ENCODE results near the gene WNT11.
A peak's percentile ranks its signal among the peaks of the same experiment; 100 is the strongest.

WNT11 gene

DNA sequence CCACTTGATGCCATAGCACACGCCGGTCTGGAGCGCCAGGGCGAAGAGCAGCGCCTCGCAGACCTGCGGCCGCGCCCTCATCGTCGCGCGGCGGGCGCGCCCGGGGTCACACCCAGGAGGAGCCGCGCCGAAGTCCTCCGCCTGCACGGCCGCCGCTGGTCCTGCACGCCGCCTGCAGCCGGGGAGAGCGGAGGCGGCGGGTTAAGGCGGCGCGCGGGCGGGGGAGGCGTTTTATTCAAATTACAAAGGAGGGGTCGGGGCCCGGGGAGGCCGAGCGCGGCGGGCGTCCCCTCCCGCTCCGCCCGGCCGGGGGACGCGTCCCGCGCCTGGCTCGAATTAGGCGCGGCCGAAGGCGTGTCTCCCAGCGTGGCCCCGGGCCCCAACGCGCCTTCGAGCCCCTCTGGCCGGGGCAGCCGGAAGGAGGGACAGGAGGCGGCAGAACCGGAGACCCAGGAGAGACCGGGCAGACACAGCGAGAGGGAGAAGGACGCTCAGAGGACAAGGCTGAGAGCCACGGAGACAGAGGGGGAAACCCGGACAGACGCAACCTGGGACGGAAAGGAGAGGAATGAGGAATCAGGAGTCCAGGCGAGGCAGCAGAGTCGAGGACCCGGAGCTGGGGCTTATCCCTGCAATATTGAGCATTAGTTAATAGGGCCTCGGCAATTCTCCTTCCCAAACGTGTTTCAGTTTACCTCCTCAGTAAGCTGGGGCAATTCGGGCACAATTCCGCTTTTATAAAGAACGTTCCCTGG, at the start of gene WNT11:
Gene WNT11, minus strand, starts transcription at position 176 of the 755 bp plus-strand sequence. Its CDS starts 95 bp downstream, at position 81.
- DNase-seq, result no peak

GRCh38 chr11:76253416-76253815, 47.1 kb upstream of the WNT11 start:
- no peak for DNase-seq

- DNase-seq, result no peak
These were observed 46.3 kb upstream of the WNT11 start for GRCh38 chr11:76252631-76253070.

GRCh38 chr11:76251576-76251975, 45.3 kb upstream of the WNT11 start:
- DNase-seq, result no peak

- DNase-seq, result no peak
These were observed 44.9 kb upstream of the WNT11 start for GRCh38 chr11:76251226-76251575.

GRCh38 chr11:76250520-76251225, 44.4 kb upstream of the WNT11 start:
- DNase-seq, result no peak

DNA sequence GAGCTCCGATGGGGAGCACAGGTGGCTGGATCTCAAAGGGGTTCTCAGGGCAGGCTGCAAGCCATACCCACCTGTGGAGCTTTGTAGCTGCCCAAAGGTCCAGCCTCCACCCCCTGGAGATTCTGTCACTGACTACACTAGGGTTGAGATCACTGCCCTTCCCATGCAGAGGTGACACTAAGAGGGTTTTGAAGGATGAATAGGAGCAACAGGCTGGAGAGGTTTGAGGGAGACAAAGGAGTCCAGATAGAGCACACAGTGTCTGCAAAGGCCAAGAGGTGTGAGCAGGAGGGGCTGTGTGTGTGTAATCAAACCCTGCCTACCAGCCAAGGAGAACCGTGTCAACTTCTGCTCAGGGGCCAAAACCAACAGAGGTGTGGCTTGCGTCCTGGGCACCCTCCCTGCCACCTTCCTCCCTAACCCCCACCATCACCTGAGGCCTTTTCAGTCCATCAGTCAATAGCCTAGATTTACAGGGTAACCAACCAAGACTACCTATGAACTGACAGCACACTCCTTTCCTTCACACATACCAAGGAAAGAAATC, 43.0 kb upstream of the WNT11 start:
- no peak for DNase-seq

- no peak for DNase-seq
These were observed 41.9 kb upstream of the WNT11 start for GRCh38 chr11:76248210-76248609.

GRCh38 chr11:76247091-76247490, 40.8 kb upstream of the WNT11 start:
- no peak for DNase-seq

GRCh38 chr11:76246271-76246933, 40.1 kb upstream of the WNT11 start:
- DNase-seq, result no peak

DNA sequence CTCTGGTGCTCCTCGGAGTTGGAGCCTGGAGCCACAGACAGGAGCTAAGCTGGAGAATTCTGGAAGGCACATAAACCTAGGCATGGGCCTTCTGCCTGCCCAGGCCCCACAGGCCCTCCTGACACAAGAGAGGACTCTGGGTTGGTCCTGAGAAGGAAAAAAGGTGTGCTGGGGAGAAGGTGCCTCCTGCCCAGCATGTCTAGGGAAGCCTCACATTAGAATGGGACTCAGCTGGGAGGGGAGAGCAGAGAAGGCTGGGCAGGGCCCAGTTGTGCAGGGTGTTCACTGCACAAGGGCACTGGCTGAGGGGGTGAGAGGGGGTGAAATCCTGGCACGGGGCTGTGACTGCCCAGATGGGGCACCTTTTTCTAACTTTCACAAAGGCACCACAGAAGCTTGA, 39.4 kb upstream of the WNT11 start:
- DNase-seq, result no peak

DNA sequence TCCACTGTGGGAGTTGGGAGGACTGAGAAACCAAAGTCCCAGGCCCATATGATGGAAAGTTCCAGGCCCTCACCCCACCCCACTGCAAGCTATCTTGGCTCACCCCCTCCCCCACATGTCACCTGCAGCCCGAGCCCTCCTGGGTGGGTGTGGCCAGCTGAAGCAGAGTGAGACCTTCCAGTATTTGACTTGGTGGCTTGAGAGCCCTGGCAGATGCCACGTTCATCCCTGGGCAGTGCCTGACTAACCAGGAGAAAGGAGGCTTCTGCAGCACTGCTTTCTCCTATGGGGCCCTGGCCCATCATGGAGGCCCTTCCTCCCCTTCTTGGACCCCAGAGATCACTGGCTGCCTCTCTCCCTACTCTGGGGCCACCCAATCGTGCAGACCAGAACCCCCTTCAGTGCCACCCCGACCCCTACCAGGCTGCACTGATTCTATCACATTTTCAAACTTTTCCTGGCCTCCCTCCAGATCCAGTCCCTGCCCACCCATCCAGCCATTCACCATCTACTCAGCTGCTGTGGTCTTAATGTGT, 38.1 kb upstream of the WNT11 start:
- DNase-seq, result no peak

- no peak for DNase-seq
These were observed 37.6 kb upstream of the WNT11 start for GRCh38 chr11:76243957-76244285.

- DNase-seq, result no peak
These were observed 37.1 kb upstream of the WNT11 start for GRCh38 chr11:76243193-76243956.

DNA sequence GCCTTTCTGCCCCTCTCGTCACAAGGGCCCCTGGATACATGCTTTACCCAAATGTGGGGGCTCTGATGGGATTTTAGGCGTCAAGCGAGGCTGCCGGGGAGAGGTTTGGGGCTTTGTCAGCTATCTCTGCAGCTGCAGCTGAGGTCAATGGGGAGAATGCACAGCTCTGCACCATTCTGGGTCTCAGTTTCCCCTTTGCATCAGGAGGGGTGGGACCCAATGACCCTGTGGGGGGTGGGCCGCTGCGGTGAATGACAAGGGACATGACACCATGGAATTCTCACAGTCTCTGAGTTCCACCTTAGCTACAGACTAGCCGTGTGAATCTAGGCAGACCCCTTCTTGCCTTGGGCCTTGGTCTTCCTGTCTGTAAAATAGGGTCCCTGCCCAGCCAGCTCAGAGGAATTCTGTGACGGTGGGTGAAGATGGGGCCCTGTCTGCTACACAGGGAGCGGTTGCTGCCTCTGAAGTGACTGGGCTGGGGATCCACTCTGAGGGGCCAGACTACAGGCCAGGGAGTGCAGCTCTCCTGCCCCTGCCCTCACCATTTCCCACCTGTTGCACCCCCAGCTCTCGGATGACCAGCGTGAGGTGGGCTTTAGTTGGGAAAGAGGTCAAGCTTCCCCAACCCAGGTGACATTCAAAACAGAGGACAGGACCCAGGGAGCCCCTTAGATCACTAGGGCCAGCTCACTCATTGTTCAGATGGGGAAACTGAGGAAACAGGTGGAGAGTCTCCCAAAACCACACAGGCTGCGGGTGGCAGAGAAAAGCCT, 35.9 kb upstream of the WNT11 start:
- no peak for DNase-seq

DNA sequence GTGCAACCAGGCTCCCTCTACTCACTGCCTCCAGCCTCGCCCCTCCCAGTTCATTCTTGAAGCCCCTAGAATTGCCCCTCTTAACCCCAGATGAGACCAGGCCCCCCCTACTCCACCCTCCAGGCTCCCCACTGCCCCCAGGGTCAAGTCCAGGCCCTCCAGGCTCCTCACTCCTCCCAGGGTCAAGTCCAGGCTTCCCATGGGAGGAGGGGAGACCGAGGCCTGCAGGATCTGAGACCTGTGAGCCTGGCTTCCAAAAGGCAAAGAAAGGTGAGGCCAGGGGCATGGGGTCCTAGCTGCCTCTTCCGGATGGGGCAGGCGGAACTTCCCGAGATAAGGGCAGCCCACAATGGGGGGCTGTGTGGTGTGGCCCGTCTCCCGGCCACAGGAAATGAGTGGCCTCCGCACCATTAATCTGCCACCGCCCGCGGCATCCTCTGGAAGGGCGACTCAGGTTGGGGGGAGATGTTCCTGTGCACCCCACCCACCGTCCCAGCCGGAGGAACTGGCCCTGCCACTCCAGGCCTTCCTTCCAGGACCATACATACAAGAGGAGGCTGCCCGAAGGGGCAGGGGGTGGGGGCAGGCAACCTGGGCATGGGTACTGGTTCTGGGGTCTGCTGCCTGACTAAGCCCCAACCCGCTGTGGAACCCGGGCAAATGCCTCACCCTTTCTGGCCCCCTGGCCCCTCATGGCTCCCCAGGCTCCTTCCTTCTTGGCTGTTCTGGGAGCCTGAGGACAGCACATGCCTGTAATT, 35.1 kb upstream of the WNT11 start:
- DNase-seq, result no peak

GRCh38 chr11:76240666-76241065, 34.4 kb upstream of the WNT11 start:
- no peak for DNase-seq

DNA sequence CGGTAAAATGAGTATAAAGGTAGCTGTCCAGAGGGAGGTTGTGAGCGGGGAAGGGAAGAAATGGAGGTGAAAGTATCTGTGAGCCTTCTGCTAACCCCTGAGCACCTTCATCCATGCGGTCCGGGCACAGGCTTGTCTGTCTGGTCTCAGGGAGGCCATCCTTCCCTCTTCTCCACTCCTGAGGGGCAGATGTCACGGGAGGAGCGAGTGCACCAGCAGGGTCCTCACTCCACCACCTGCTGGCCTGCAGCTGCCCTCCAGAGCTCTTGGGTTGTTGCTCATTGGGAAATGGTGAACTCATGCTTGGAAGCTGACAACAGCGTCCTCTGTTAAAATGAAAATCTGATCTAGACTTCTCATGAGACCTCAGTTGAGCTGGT, 33.8 kb upstream of the WNT11 start:
- no peak for DNase-seq

DNA sequence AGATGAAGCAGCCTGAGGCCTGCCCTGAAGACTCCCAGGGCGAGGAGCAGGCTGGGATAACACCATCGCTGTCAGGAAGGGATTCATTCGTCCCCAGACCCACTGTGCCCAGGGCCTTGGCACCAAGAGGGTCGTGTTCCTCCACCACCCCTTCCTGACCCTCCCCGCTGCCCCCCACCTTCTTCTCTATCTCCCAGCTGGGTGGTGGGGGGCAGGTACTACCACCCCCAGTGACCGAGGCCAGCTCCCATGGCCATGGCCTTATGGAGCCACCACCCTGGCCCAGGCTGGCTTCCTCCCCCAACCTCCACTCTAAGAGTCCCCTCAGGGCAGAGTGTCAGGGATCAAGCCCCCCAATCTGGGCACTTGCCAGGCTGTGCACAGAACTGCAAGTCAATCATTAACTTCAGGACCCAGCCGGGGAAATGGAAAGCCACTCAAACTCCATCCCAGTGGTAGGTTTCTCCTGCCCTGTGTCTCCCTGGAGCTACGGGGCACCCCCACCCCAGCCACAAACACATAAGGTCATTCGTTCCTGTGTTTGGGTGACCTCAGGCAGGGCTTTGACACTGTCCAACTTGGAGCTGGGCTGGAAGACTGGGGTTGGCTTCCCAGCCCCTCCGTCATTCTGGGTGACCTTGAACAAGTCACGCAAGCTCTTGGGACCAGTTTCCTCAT, 33.3 kb upstream of the WNT11 start:
- DNase-seq, result no peak

DNA sequence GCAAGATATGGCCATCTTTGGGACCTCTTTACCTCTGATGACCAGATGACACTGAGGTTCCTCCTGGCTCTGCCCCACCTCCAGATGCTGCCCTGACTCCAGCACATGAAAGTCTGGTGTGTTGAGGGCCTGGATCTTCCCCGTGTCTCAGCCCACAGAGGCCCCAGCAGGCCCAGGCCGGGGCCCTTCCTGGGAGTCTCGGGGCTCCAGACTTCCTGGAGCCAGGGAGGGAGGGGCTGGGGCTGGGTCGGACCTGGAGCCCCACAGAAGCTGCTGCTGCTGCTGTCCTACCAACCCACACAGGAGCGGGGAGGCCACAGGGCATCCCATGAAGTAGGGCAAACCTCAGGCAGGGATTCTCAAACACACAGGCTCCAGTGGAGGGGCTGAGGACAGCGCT, 32.2 kb upstream of the WNT11 start:
- no peak for DNase-seq

DNA sequence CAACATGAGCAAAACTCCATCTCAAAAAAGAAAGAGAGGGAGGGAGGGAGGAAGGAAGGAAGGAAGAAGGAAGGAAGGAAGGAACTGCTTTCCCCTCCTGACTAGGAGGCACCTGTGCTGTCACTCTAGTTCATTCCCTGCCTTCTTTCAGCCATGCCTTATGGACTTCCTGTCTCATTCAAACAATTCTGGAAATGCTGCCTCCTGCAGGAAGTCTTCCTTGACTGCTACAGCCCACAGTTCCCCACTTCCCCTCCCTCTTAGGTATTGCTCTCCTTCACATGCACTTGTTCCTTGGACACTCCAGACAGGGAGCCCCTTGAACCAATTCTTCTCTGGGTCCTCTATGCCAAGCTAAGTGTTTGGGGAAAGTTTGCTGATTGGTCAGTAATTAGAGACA, 31.6 kb upstream of the WNT11 start:
- DNase-seq, result peak; percentile 17
